ENCODE data around the gene SIK3.

Gene SIK3

DNA sequence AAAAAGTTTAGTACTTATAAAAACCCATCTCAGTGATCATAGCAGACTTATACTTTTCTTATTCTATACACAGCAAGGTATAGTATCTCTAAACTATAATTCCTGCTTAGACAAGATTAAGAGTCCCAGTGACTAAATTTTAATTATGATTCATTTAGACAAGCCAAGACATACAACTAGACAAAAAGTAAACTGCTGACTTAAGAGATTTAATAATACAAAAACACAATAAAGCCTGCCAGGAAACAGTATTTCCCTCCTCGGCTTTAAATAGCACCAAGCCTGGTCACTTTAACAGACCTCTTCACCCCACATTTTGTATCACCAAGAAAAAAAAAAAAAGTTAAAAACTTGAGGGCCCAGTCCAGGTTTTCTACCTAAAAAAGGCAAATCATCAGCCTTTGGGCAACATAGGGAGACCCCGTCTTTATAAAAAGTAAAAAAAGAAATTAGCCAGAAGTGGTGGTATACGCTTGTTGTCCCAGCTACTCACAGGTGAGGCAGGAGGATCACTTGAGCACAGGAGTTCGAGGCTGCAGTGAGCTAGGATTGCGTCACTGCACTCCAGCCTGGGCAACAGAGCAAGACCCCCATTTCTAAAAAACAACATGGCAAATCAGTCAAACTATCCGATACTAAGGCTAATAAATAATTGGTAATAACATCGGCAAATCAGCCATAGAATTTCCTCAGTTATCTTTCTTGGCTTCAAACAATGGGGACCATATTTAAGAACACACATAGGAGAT lies 53.8 kb downstream of the SIK3 start:
- Histone ChIP-seq H2AK5ac (ENCODE audit: low read length) (no peak overlapping the region), H3K79me1 (ENCODE audit: low read length) (no peaks in the 10 kb centered on the region), H3K18ac (ENCODE audit: low read length) (no peak overlapping the region), H3K23ac (ENCODE audit: low read length) (no peak overlapping the region), H3K79me2 (ENCODE audit: control insufficient read depth, insufficient read depth, low read length) (peaks cover 5% of the 10 kb centered on the region), H2BK5ac (ENCODE audit: low read length) (no peak overlapping the region), H4K8ac (ENCODE audit: low read depth, low read length) (no peak overlapping the region), H3K27ac (ENCODE audit: low read depth, low read length) (no peak overlapping the region), H3K9ac (ENCODE audit: low read length) (no peak overlapping the region), H2BK120ac (ENCODE audit: low read depth, low read length) (no peak overlapping the region), H2BK15ac (replicated peaks; ENCODE audit: low read depth) (no peak overlapping the region), H3K4me1 (ENCODE audit: control insufficient read depth, low read depth, low read length) (no peaks in the 10 kb centered on the region), H3K36me3 (ENCODE audit: control insufficient read depth, insufficient read depth, low read length) (no peaks in the 10 kb centered on the region), H3K56ac (ENCODE audit: low read length) (no peak overlapping the region), H4K5ac (ENCODE audit: low read length) (no peak overlapping the region), H3K4me2 (ENCODE audit: low read length) (no peak overlapping the region), H3K4me3 (ENCODE audit: low read length) (no peak overlapping the region), H3K4ac (ENCODE audit: low read depth, low read length) (no peak overlapping the region), H3K27me3 (ENCODE audit: insufficient read depth, low read length, poor library complexity) (no peaks in the 10 kb centered on the region)
- no CpG with 5 or more reads among the region's 7 CpGs for WGBS (ENCODE audit: extremely low coverage, insufficient coverage, low lambda C conversion rate)
- no peak for DNase-seq

DNA sequence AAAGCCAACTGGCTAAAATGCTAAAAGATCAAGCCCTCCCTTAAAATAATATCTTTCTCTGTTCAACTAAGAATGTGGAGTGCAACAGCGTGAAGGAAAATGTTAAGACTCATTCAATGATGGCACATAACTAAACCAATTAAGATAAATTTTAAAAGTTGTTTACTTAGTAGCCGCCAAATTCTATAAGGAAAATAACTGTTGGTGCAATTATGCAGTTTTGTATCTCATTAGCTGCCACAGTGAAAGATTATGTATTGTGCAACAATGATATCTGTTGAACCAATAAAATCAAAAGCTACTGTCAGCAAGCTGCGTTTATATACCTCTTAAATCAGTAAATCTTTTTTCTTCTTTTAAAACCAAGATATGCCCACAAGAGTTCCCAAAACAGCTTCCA lies 55.5 kb downstream of the SIK3 start:
- Histone ChIP-seq H4K8ac (ENCODE audit: low read depth, low read length) (no peak overlapping the region), H3K79me1 (ENCODE audit: low read length) (no peaks in the 10 kb centered on the region), H3K18ac (ENCODE audit: low read length) (no peak overlapping the region), H2BK5ac (ENCODE audit: low read length) (no peak overlapping the region), H4K5ac (ENCODE audit: low read length) (no peak overlapping the region), H3K4me2 (ENCODE audit: low read length) (no peak overlapping the region), H3K4me3 (ENCODE audit: low read length) (no peak overlapping the region), H3K79me2 (ENCODE audit: control insufficient read depth, insufficient read depth, low read length) (peaks cover 5% of the 10 kb centered on the region), H3K36me3 (ENCODE audit: control insufficient read depth, insufficient read depth, low read length) (no peaks in the 10 kb centered on the region), H3K4me1 (ENCODE audit: control insufficient read depth, low read depth, low read length) (no peaks in the 10 kb centered on the region), H3K56ac (ENCODE audit: low read length) (no peak overlapping the region), H2AK5ac (ENCODE audit: low read length) (no peak overlapping the region), H2BK15ac (replicated peaks; ENCODE audit: low read depth) (no peak overlapping the region), H3K23ac (ENCODE audit: low read length) (no peak overlapping the region), H3K4ac (ENCODE audit: low read depth, low read length) (no peak overlapping the region), H3K27ac (ENCODE audit: low read depth, low read length) (no peak overlapping the region), H2BK120ac (ENCODE audit: low read depth, low read length) (no peak overlapping the region), H3K27me3 (ENCODE audit: insufficient read depth, low read length, poor library complexity) (no peaks in the 10 kb centered on the region), H3K9ac (ENCODE audit: low read length) (no peak overlapping the region)
- WGBS (ENCODE audit: extremely low coverage, insufficient coverage, low lambda C conversion rate) = no CpG with 5 or more reads among the region's 3 CpGs
- DNase-seq = no peak

DNA sequence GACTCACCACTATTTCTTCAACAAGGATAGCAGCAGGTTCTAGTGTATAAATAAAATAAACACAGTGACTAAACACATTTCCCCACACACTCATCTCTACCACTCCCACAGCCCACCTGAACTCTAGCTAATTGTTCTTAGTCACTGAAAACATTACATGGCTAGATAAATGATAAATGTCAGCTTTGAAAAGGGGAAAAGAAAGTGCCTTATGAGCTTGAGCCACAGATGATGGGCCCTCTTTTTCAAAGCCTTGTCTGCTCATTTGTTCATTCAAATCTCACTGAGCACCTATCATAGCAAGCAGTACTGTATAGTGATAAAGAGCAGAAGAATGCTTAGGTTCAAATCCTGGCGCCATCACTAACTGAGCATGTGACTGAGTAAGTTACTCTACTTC lies 58.3 kb downstream of the SIK3 start:
- Histone ChIP-seq H3K4me3 (ENCODE audit: low read length) (no peak overlapping the region), H3K36me3 (ENCODE audit: control insufficient read depth, insufficient read depth, low read length) (no peaks in the 10 kb centered on the region), H3K4ac (ENCODE audit: low read depth, low read length) (no peak overlapping the region), H3K79me1 (ENCODE audit: low read length) (no peaks in the 10 kb centered on the region), H4K5ac (ENCODE audit: low read length) (no peak overlapping the region), H3K27me3 (ENCODE audit: insufficient read depth, low read length, poor library complexity) (no peaks in the 10 kb centered on the region), H3K4me1 (ENCODE audit: control insufficient read depth, low read depth, low read length) (peaks cover 3% of the 10 kb centered on the region), H3K23ac (ENCODE audit: low read length) (no peak overlapping the region), H2BK120ac (ENCODE audit: low read depth, low read length) (no peak overlapping the region), H3K18ac (ENCODE audit: low read length) (no peak overlapping the region), H3K9ac (ENCODE audit: low read length) (no peak overlapping the region), H4K8ac (ENCODE audit: low read depth, low read length) (no peak overlapping the region), H3K56ac (ENCODE audit: low read length) (no peak overlapping the region), H3K4me2 (ENCODE audit: low read length) (no peak overlapping the region), H2BK5ac (ENCODE audit: low read length) (no peak overlapping the region), H2BK15ac (replicated peaks; ENCODE audit: low read depth) (no peak overlapping the region), H3K27ac (ENCODE audit: low read depth, low read length) (no peak overlapping the region), H2AK5ac (ENCODE audit: low read length) (no peak overlapping the region), H3K79me2 (ENCODE audit: control insufficient read depth, insufficient read depth, low read length) (no peaks in the 10 kb centered on the region)
- no peak for DNase-seq
- WGBS (ENCODE audit: extremely low coverage, insufficient coverage, low lambda C conversion rate) = no CpG with 5 or more reads among the region's 1 CpG

DNA sequence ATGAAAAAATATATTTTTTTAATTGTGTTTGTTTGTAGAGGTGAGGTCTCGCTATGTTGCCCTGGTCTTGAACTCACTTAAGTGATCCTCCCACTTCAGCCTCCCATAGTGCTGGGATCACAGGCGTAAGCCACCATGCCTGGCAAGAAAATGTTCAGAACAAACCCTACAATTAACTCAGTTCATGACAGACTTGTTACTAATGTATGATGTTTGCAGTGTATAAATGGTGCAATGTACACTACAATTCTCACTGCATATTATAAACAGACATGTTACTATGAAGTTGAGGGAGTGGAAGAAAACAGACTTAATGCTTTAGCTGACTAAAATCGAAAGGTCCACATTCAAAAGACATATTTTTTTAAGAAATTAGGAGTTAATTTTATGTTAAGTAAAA lies 59.0 kb downstream of the SIK3 start:
- Histone ChIP-seq H3K4me3 (ENCODE audit: low read length) (no peak overlapping the region), H3K4me2 (ENCODE audit: low read length) (no peak overlapping the region), H3K27me3 (ENCODE audit: insufficient read depth, low read length, poor library complexity) (no peaks in the 10 kb centered on the region), H2BK120ac (ENCODE audit: low read depth, low read length) (no peak overlapping the region), H2BK15ac (replicated peaks; ENCODE audit: low read depth) (no peak overlapping the region), H3K4ac (ENCODE audit: low read depth, low read length) (no peak overlapping the region), H3K79me2 (ENCODE audit: control insufficient read depth, insufficient read depth, low read length) (no peaks in the 10 kb centered on the region), H3K27ac (ENCODE audit: low read depth, low read length) (no peak overlapping the region), H2AK5ac (ENCODE audit: low read length) (no peak overlapping the region), H4K8ac (ENCODE audit: low read depth, low read length) (no peak overlapping the region), H4K5ac (ENCODE audit: low read length) (no peak overlapping the region), H3K4me1 (ENCODE audit: control insufficient read depth, low read depth, low read length) (peaks cover 3% of the 10 kb centered on the region), H3K23ac (ENCODE audit: low read length) (no peak overlapping the region), H3K56ac (ENCODE audit: low read length) (no peak overlapping the region), H3K18ac (ENCODE audit: low read length) (no peak overlapping the region), H3K79me1 (ENCODE audit: low read length) (no peaks in the 10 kb centered on the region), H2BK5ac (ENCODE audit: low read length) (no peak overlapping the region), H3K9ac (ENCODE audit: low read length) (no peak overlapping the region), H3K36me3 (ENCODE audit: control insufficient read depth, insufficient read depth, low read length) (no peaks in the 10 kb centered on the region)
- no CpG with 5 or more reads among the region's 3 CpGs for WGBS (ENCODE audit: extremely low coverage, insufficient coverage, low lambda C conversion rate)
- no peak for DNase-seq

DNA sequence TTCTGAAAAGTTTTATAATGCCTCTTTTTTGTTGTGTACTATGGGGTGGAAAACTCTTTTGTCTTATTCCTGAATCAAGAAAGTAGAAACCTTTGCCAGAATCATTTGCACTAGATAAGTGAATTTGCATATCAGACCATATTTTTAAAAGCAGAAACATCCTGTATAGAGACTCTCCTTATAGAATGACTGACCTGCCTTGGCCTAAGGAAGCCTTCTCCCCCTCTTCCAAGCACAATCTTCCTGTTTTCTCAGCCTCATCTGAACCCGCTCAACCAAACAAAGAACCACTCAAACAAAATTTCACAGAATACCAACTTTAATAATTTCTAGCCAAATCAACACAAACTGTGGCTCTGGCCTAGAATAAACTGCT lies 60.3 kb downstream of the SIK3 start:
- DNase-seq = no peak
- Histone ChIP-seq H4K8ac (ENCODE audit: low read depth, low read length) (no peak overlapping the region), H4K5ac (ENCODE audit: low read length) (no peak overlapping the region), H3K27ac (ENCODE audit: low read depth, low read length) (no peak overlapping the region), H3K23ac (ENCODE audit: low read length) (no peak overlapping the region), H3K79me1 (ENCODE audit: low read length) (no peaks in the 10 kb centered on the region), H3K9ac (ENCODE audit: low read length) (no peak overlapping the region), H2BK120ac (ENCODE audit: low read depth, low read length) (no peak overlapping the region), H3K4me2 (ENCODE audit: low read length) (no peak overlapping the region), H3K36me3 (ENCODE audit: control insufficient read depth, insufficient read depth, low read length) (no peaks in the 10 kb centered on the region), H2BK15ac (replicated peaks; ENCODE audit: low read depth) (no peak overlapping the region), H3K56ac (ENCODE audit: low read length) (no peak overlapping the region), H3K18ac (ENCODE audit: low read length) (no peak overlapping the region), H3K27me3 (ENCODE audit: insufficient read depth, low read length, poor library complexity) (no peaks in the 10 kb centered on the region), H3K4me1 (ENCODE audit: control insufficient read depth, low read depth, low read length) (peaks cover 3% of the 10 kb centered on the region), H3K4ac (ENCODE audit: low read depth, low read length) (no peak overlapping the region), H3K4me3 (ENCODE audit: low read length) (no peak overlapping the region), H2AK5ac (ENCODE audit: low read length) (no peak overlapping the region), H3K79me2 (ENCODE audit: control insufficient read depth, insufficient read depth, low read length) (no peaks in the 10 kb centered on the region), H2BK5ac (ENCODE audit: low read length) (no peak overlapping the region)
- WGBS (ENCODE audit: extremely low coverage, insufficient coverage, low lambda C conversion rate) = no CpG with 5 or more reads among the region's 1 CpG

Measured in mesendoderm (in vitro differentiated cells).